Measurements from ENCODE around the gene NEO1.

DNA sequence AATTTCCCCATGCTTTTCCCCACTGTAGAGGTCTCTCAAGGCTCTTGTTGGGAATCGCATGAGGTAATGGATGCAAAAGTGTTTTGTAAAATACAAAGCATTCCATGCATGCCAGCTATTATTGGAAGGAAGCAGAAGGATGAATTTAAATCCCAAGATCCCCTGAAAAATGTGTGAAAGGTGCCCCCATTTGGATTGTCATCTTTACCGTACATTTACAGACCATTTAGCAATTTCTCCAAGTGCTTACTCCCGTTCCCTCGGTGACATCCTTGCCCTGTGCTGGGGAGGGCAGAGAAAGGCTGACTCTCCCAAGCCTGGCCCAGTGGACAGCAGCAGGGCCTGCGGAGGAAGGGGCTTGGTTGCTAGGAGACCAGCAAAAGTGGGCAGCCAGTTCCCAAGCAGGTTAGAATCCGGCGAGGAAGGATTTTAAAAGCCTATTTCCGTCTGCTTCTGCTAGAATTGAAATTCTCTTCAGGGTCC is 31.1 kb upstream of the NEO1 start:
- TF ChIP-seq, protein P1, sequence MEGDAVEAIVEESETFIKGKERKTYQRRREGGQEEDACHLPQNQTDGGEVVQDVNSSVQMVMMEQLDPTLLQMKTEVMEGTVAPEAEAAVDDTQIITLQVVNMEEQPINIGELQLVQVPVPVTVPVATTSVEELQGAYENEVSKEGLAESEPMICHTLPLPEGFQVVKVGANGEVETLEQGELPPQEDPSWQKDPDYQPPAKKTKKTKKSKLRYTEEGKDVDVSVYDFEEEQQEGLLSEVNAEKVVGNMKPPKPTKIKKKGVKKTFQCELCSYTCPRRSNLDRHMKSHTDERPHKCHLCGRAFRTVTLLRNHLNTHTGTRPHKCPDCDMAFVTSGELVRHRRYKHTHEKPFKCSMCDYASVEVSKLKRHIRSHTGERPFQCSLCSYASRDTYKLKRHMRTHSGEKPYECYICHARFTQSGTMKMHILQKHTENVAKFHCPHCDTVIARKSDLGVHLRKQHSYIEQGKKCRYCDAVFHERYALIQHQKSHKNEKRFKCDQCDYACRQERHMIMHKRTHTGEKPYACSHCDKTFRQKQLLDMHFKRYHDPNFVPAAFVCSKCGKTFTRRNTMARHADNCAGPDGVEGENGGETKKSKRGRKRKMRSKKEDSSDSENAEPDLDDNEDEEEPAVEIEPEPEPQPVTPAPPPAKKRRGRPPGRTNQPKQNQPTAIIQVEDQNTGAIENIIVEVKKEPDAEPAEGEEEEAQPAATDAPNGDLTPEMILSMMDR (IDR thresholded peaks at IDR 0.05), result no peak
- no peak for TF ChIP-seq RCOR1 (IDR thresholded peaks at IDR 0.05; ENCODE audit: low read length)
- no peak for TF ChIP-seq TAF1 (IDR thresholded peaks at IDR 0.05; ENCODE audit: borderline replicate concordance, low read depth, low read length)
- no peak for TF ChIP-seq FOXM1 (IDR thresholded peaks at IDR 0.05; ENCODE audit: low read depth)
- no peak for TF ChIP-seq EZH2phosphoT487 (IDR thresholded peaks at IDR 0.05; ENCODE audit: borderline replicate concordance, low read depth)
- TF ChIP-seq POLR2AphosphoS5 (IDR thresholded peaks at IDR 0.05; ENCODE audit: low read depth, low read length), result no peak
- TF ChIP-seq EP300 (IDR thresholded peaks at IDR 0.05; ENCODE audit: borderline replicate concordance in 1 of 2, low read depth in 1 of 2, low read length in 1 of 2), result no peak
